DOHH2 (cell line): Measurements from ENCODE around the gene IGF1R.

ENCODE experiments used
- H3F3A ChIP-seq: fragments of 200-600 bp; sonication (generic), shearing (Covaris generic); 2 replicates; pipeline ENCODE4 v1.6.0; 2016; ENCODE audit warnings: antibody characterized with exemption, mild to moderate bottlenecking; ENCODE audit not compliant: control insufficient read depth, insufficient read depth
- H3K27ac ChIP-seq: fragments of 200-600 bp; sonication (generic); 2 replicates; pipeline ENCODE4 v1.5.1; 2014; ENCODE audit warnings: low read depth, mild to moderate bottlenecking, low read length, moderate library complexity
- H3K27me3 ChIP-seq: fragments of 200-600 bp; sonication (generic); 2 replicates; pipeline ENCODE4 v1.6.1; 2014; ENCODE audit warnings: mild to moderate bottlenecking, low read length, mixed read lengths; ENCODE audit not compliant: control insufficient read depth
- H3K36me3 ChIP-seq: fragments of 200-600 bp; sonication (generic); 2 replicates; pipeline ENCODE4 v1.6.1; 2014; ENCODE audit warnings: mild to moderate bottlenecking, low read length, moderate library complexity, mixed read lengths; ENCODE audit not compliant: control insufficient read depth
- H3K4me1 ChIP-seq: fragments of 200-600 bp; sonication (generic); 2 replicates; pipeline ENCODE4 v1.6.1; 2014; ENCODE audit warnings: mild to moderate bottlenecking, low read length, mixed read lengths; ENCODE audit not compliant: control insufficient read depth
- H3K4me2 ChIP-seq: fragments of 200-600 bp; sonication (generic); 2 replicates; pipeline ENCODE4 v1.6.0; 2014; ENCODE audit warnings: mild to moderate bottlenecking, low read length, moderate library complexity
- H3K4me3 ChIP-seq: fragments of 200-600 bp; sonication (generic); 2 replicates; pipeline ENCODE4 v1.5.1; 2014; ENCODE audit warnings: mild to moderate bottlenecking, low read length, mixed read lengths
- H3K79me2 ChIP-seq: fragments of 200-600 bp; sonication (generic); 2 replicates; pipeline ENCODE4 v1.6.1; 2014; ENCODE audit warnings: mild to moderate bottlenecking, low read length, mixed read lengths; ENCODE audit not compliant: control insufficient read depth
- H3K9me2 ChIP-seq: fragments of 200-600 bp; sonication (generic); replicated peaks from 2 replicates; pipeline ENCODE4 v1.6.1; 2014; ENCODE audit warnings: mild to moderate bottlenecking, low read length, mixed read lengths; ENCODE audit not compliant: control insufficient read depth
- H3K9me3 ChIP-seq: fragments of 200-600 bp; sonication (generic); 2 replicates; pipeline ENCODE4 v1.6.1; 2014; ENCODE audit warnings: antibody characterized with exemption, low read length, mixed read lengths; ENCODE audit not compliant: control insufficient read depth, insufficient read depth
- H4K20me1 ChIP-seq: fragments of 200-600 bp; sonication (generic); 2 replicates; pipeline ENCODE4 v1.6.0; 2014; ENCODE audit warnings: low read depth, mild to moderate bottlenecking, antibody characterized with exemption, low read length, moderate library complexity; ENCODE audit not compliant: control insufficient read depth, insufficient read depth
- CTCF ChIP-seq: fragments of 200-600 bp; sonication (generic); IDR thresholded peaks from one replicate; pipeline ENCODE4 v1.5.1; 2014; ENCODE audit warnings: antibody characterized with exemption, mild to moderate bottlenecking, low read depth, low read length; ENCODE audit not compliant: poor library complexity, severe bottlenecking
- EZH2phosphoT487 ChIP-seq: fragments of 200-600 bp; sonication (generic); IDR thresholded peaks from 2 replicates; pipeline ENCODE4 v1.6.1; 2017; ENCODE audit warnings: borderline replicate concordance, mild to moderate bottlenecking, antibody characterized with exemption, low read length, moderate library complexity, mixed read lengths

The IGF1R gene

GRCh38 chr15:98676586-98677270 is 28.4 kb downstream of the IGF1R start:
- no peaks in the 10 kb centered on the region for H4K20me1 ChIP-seq
- TF ChIP-seq EZH2phosphoT487 (no peak), CTCF (no peak)
- H3K79me2 ChIP-seq = peaks cover 6% of the 10 kb centered on the region
- H3K27me3 ChIP-seq = no peaks in the 10 kb centered on the region
- no peaks in the 10 kb centered on the region for H3K9me2 ChIP-seq
- no peak overlapping the region for H3K27ac ChIP-seq
- H3K9me3 ChIP-seq = no peaks in the 10 kb centered on the region
- no peaks in the 10 kb centered on the region for H3F3A ChIP-seq
- H3K4me3 ChIP-seq = no peak overlapping the region
- no peak overlapping the region for H3K4me2 ChIP-seq
- no peaks in the 10 kb centered on the region for H3K36me3 ChIP-seq
- no peaks in the 10 kb centered on the region for H3K4me1 ChIP-seq

DNA sequence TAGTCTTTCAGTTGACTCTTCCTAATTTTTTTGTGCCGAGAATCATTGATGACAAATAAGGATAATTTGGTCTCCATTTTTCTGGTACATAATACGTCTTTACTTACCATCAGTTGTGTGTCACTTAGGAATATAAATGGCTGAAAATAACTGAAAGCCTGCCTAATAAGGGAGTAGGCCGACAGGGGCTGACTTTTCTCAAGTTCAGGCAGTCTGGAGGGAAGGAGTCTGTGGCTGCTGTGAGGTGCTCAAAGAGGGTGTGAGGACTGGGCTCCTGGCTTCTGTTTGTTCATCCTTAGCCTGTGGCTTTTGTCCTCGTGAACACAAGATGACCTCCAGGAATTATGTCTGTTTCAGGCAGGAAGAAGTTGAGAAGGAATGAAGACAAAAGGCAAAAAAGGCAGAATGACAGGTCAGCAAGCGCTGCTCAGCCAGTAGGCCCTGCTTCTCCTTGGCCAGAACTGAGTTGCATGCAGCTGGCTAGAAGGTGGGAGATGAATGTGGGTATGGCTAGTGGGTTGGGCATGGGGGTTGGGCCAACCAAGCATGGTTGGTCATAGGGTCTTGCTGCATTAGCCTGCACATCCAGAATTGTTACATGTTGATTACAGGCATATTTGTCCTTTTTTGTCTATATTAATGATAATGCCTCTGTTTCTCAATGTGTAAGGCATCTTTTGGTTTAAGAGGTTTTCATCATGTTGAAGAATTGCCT is 29.2 kb downstream of the IGF1R start:
- H3K9me2 ChIP-seq = no peaks in the 10 kb centered on the region
- no peak overlapping the region for H3K27ac ChIP-seq
- H3K9me3 ChIP-seq = no peaks in the 10 kb centered on the region
- H3K4me2 ChIP-seq = no peak overlapping the region
- no peaks in the 10 kb centered on the region for H4K20me1 ChIP-seq
- no peaks in the 10 kb centered on the region for H3K27me3 ChIP-seq
- peaks cover 6% of the 10 kb centered on the region for H3K79me2 ChIP-seq
- H3F3A ChIP-seq = no peaks in the 10 kb centered on the region
- H3K4me1 ChIP-seq = no peaks in the 10 kb centered on the region
- no peaks in the 10 kb centered on the region for H3K36me3 ChIP-seq
- no peak overlapping the region for H3K4me3 ChIP-seq
- no peak for TF ChIP-seq CTCF
- TF ChIP-seq EZH2phosphoT487 = no peak

DNA sequence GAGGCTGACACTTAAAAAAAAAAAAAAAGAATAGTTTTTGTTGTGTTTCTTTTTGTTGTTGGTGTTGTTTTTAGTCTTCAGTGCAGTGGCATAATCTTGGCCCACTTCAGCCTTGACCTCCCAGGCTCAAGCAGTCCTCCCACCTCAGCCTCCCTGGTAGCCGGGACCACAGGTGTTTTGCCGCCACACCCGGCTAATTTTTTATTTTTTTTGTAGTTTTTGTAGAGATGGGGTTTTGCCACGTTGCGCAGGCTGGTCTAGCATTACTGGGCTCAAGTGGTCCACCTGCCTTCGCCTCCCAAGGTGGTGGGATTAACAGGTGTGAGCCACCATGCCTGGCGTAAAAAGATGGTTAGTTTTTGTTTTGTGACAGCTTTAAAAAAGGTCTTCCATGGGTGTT is 30.1 kb downstream of the IGF1R start:
- Histone ChIP-seq H3K36me3 (no peaks in the 10 kb centered on the region), H4K20me1 (0 out of 2 replicates have a peak, but pooled peaks cover 8% of the 10 kb centered on the region), H3K27me3 (no peaks in the 10 kb centered on the region), H3K4me3 (no peak overlapping the region), H3K9me3 (no peaks in the 10 kb centered on the region), H3K4me2 (no peak overlapping the region), H3F3A (no peaks in the 10 kb centered on the region), H3K27ac (no peak overlapping the region), H3K4me1 (no peaks in the 10 kb centered on the region), H3K9me2 (no peaks in the 10 kb centered on the region), H3K79me2 (peaks cover 6% of the 10 kb centered on the region)
- TF ChIP-seq CTCF (no peak), EZH2phosphoT487 (no peak)
